GM12892 (cell line): ENCODE measurements around the gene LEKR1.

ENCODE experiments used
- POLR2A ChIP-seq: IDR thresholded peaks from 2 replicates; pipeline ENCODE4 v1.6.1; 2011; ENCODE audit warnings: low read depth, low read length, control low read depth
- POLR2AphosphoS5 ChIP-seq: IDR thresholded peaks from 2 replicates; pipeline ENCODE4 v1.6.1; 2011; ENCODE audit warnings: low read depth, low read length, control low read depth
- TAF1 ChIP-seq: IDR thresholded peaks from 2 replicates; pipeline ENCODE4 v1.6.1; 2011; ENCODE audit warnings: low read depth, mild to moderate bottlenecking, control low read depth, low read length, borderline replicate concordance

- TF ChIP-seq POLR2AphosphoS5 (no peak), TAF1 (no peak), POLR2A (no peak)
Observed at GRCh38 chr3:156906275-156906674, 80.1 kb downstream of the LEKR1 start.
